T47D (cell line): Measurements from ENCODE around the gene TAF4.
A peak's percentile ranks its signal among the peaks of the same experiment; 100 is the strongest.

Experiments used
- DNase-seq, 2 experiments: peaks; one replicate each; pipeline versions ENCODE4 v3.0.0 to v3.0.0-alpha.2; 2011 to 2012; ENCODE audit warnings: low read depth in 1 of 2, low spot score in 1 of 2
- JUND ChIP-seq: IDR thresholded peaks from 2 replicates; pipeline ENCODE4 v1.6.1; 2012; ENCODE audit warnings: low read depth
- in situ Hi-C: cut with HindIII; loops from 2 replicates; pipeline ENCODE4 v1.10.0; 2016; ENCODE audit warnings: low sequenced_read_pairs, low pct_unique_long_range_greater_than_20kb

The TAF4 gene

DNA sequence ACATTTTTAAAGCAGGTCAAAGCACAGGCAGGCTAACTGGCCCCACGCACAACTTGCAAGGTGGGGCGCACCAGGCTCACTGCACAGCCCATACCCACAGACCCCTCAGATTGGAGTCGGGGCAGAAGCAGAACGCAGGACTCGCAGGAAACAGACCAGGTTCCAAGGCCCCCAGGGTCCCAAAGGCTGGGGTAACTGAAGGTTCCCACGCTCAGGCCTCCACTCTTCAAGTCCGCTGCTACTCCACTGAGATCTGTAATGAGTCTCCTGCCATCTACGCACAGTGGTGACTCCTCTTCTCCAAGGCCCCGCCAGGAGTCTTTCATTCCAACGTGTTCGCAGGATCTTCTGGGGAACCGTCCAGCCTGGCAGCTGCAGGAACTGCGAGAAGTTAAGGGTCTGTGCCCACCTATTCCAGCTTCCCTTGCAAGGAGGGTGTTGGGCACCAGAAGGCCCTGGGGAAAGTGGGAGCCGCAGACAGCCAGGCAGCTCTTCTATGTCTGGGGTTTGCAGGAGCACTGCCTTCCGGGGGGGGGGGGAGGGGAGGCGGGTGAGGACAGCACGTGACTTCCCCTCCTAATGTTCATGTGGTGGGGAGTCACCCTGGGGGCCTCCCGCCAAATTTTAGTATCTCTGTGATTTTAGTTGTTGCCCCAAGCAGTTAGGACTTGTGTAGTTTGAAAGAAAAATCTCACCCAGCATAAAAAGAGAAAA, 2.0 kb upstream of the TAF4 start:
- no peak for DNase-seq
- no peak for TF ChIP-seq JUND
- in situ Hi-C loops: no loop called here

DNA sequence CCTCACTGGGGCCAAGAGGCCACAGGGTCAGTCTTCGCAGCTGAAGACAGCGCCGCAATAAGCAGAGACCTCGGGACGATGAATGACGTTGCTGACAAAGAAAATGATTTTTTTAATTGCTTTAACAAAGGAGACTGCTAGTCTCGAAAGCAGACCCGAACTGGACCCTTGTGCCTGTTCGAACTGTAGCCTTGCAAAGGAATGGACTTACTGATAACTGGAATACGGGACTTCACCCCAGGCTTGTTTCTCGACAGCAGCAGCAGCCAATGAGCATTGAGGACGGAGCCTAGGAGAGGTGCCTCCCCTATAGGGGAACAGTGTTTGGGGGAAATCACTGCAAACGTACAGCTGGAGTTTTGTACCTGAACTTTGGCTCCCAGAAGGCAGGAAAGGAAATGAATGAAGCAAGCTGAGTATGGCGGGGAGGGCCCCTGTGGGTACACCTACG, 1.3 kb upstream of the TAF4 start:
- DNase-seq: peak; percentile 18 to 51
- TF ChIP-seq JUND: no peak
- in situ Hi-C loops: no loop called here

DNA sequence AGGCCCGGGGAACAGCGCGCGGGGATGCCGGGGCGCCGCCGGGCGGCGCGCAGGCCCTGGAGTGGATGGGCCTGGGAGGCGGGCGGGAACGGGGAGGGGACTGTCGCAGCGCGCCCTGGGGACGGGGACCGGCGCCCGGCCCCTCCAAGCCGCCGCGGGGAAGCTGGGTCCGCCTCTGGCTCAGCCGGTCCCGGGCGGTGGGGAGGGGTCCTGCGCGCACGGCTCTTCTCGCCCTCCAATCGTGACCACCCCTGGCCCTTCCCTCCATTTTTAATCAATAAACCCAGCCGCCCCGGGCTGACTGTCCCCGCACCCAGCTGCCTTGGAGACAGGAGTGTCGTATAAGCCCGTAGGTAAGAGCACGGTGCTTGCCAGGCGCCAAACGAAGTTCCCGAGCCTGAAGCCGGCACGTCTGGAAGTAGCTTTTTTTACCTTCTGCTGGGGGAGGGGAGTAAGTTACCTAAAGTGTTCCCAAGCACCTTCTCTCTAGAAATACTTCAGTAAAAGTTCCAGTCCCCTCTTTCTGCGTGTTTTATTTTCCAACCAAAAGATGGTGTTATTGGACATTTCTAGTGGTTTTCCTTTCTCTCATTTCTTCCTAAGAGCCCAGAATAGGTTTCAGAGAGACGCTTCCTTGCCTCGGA, 780 bp upstream of the TAF4 start:
- peak; percentile 76 to 86 for DNase-seq
- in situ Hi-C loops: no loop called here
- no peak for TF ChIP-seq JUND

DNA sequence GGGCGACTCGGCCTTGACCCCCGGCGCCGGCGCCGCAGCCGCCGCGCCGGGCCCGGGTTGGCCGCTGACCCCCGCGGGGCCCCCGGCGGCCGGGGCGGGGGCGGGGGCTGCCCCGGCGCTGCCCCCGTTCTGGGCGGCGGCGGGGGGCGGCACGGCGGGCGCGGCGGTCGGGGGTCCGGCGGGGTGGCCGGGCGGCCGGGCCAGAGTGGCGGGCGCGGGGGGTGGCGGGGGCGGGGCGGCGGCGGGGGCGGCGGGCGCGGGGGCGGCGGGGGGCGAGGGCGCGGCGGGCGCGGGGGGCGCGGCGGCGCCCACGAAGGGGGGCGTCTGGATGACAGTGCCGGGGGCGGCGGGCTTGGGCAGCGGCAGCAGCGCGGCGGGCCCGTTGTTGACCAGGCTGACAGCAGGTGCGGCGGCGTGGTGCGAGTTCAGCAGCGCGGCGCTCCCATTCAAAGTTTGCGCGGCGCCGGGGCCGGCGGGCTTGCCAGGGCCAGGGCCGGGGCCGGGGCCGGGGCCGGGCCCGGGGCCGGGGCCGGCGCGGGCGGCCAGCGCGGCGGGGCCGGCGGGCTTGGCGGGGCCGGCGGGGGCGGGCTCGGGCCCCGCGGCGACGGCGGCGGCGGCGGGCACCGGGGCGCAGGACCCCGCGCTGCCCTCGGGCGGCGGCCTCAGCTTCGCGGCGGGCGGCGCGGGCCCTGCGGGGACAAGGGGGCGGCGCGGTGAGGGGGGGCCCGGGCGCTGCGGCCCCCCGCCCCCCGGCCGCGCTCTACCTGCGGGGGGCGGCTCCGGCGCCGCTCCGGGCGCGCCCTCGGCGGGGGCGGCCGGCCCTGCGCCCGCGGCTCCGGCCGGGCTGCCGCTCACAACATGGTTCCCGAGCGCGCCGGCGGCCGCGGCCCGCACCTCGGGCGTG, 659 bp downstream of the TAF4 start:
- in situ Hi-C loops: no loop called here
- TF ChIP-seq JUND: no peak
- peak in 1 of 2 experiments; percentile 59 for DNase-seq

DNA sequence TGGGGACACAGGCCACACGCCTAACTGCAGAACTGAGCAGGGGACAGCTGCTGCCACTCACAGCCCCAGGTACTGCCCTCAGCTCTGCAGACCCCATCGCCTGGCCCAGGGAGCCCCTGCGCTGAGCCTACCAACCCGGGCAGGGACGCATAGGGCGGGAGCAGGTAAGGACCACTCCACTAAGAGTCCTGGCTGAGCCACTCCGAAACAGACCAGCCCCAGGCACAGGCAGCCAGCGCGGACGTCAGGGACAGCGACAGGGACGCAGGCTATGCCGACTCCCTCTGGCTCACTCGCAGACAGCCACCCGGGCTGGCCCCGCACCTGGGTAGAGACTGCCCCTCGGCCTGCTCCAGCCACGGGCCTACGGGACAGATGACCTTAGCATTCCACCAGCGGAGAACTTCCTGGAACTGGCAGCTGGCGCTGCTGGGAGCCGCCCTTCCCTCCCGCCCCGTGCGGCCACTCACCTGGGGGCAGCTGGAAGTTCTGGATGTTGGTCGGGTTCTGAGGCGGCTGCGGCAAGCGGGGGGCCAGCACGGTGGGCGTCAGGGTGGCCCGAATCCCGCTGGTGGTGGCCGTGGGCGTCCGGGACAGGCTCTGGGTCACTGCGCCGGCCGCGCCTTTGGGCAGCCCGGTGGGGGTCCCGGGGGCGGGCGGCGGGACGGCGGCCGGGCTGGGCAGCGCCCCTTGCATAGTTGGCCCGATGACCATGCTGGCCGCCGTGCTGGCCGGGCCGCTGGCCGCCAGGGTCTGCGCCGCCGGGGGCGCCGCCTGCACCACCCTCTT, 1.5 kb downstream of the TAF4 start:
- no peak for TF ChIP-seq JUND
- peak; percentile 22 to 55 for DNase-seq
- in situ Hi-C loops: no loop called here

DNA sequence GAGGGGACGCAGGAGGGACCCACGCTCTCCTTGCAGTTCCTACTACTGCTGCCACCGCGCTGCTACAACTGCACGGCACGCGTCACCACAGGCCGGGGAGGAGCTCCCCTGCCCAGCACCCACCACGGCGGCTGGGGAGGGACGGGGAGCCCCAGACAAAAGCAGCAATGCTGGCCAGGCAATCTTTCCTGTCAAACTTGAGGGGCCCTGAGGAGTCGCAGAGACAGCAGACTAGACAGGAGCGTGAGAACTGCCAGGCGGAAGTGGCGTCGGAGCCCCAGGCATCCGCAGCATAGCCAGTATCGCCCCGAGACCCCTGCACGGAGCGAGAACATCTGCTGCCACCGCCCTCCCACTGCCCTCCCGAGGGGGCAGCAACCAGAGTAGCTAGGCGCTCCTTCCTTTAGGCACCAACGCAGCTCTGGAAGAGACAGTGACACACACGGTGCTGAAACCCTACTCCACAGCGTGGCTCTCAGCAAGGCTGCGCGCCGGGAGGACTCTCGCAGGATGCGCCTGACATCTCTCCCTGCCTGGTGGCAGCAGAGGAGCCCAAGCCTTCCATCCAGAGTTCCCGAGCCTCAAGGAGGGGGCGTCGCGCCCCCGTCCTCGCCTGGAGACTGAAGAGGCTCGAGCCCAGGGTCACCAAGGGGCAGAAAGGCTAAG, 2.2 kb downstream of the TAF4 start:
- in situ Hi-C loops: no loop called here
- no peak for DNase-seq

DNA sequence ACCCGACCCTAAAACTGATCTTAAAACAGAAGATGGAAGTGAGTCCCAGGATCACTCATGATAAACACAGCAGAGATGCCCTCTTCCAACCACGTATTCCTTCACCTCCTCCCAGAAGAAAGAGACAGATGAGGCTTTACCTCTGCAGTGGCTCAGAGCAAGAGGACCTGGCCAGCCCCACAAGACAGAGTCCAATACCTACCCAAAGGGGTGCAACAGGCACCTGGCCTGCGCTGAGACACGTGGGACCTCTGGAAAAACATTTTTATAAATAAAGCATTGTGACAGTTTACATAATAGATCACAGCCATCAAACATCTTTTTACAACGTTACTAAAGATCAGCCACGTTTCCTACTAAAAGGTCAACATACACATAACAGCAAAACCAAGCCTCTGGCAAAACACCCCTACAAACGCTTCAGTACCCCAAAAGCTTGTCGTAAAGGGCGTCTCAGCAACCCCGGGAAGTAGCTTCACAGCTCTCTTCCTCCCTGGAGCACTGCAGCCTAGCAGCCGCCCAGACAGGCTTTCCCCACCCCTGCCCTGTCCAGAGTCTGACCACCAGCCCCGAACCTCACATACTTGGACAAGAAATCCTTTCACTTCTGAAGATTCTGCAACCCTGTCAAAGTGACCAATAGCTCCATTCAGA, 2.9 kb downstream of the TAF4 start:
- no peak for TF ChIP-seq JUND
- in situ Hi-C loops: no loop called here
- no peak for DNase-seq

More for the DNA sequence above, 2.2 kb downstream of the TAF4 start:
- no peak for TF ChIP-seq JUND

DNA sequence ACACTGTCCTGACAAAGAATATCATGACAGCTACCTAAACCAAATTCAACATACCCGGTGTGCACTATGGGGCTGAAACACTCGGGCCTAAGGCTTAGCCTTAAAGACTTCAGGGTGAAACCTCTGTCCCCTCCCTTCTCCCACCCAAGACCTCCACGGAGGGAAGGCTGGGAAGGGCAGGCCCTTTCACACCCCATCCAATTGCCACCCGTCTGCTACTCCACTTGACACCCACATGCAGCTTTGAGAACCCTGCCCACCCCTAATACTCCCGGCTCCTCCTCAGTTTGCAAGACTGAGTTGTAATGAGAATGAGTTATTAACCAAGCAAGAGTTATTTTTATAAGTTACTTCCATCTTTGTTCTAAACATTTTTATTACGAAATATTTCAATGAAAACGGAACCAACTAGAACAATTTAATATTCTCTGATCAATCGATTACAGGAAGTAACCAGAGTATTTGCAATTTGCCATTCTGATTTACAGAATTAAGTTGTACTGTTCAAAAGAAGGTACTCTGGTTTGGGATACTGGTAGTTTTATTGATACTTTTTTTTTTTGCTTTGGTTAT, 3.7 kb downstream of the TAF4 start:
- DNase-seq: no peak
- in situ Hi-C loops: no loop called here
- no peak for TF ChIP-seq JUND

DNA sequence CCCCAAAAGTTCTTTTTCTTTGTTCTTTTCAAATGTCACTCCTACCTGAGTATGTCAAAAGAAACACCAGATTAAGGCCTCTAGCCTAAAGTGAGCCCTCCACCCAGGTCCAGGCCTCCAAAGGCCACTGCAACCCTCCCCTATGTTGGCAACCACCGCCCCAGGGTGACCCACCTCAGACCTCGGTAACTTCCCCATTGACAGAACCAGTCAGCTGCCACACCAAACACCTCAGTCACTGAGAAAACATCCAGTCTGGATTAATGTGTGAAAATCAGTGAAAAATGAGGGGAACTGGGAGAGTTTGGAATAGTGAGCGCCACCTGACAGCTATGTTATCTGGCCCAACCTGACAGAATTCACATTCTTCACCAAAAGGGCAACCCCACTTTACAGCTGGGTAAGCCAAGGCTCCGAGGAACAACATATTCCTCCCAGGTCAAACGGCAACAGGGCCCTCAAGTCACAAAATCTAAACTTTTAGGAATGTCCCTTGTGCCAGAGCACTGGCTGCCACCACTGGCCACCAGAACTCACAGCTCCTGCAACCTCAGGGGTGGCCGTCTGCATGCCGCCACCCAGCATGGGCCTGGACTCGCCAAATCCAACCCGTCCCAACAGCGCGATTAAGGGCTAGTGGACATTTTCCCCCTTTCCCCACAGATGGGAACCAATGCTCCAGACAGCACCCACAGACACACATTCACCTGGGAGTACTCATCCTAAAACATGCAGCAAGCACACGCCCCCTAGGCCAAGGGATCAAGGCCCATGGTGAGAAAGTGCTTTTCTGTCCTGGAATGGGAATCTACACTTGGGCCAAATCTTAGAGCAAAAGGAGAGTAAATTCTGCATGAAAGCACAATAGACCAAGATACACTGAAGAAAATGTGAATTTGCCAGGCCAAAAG, 4.8 kb downstream of the TAF4 start:
- in situ Hi-C loops: no loop called here
- TF ChIP-seq JUND: no peak
- DNase-seq: no peak

DNA sequence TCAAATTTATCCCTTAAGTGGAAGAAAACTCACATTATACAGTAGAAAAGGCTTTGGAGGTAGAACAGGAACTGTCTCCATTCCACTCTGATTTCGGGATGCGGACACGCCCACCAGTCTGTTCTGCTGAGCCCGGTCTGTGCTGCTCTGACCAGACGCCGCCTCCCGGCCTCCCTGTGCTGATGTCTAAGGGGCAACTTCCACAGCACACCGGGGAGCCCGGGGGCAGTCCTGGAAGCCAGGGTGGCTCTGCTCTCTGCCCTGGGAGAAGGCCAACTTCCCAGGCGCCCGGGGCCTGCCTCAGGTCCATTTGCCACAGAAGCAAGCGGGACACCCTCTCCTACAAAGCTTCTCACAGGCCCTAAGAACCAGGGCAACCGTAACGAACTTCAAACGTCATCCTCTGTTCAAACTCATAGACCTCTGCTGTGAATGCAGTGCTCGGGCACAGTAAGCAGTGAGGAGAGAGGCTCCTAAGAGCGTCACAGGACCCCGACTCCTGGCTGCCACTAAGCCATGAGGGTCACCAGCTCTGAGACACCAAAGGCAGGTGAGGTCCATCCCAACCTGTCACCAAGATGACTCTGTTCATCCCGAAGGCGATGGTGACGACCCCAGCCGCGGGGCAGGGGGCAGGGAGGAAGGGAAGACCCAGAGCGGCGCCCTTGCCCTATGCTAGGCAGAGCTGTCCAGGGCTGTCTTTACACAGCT, 5.6 kb downstream of the TAF4 start:
- in situ Hi-C loops: no loop called here
- no peak for TF ChIP-seq JUND
- DNase-seq: no peak
